Measurements from ENCODE around the gene VSX2.
A peak's percentile ranks its signal among the peaks of the same experiment; 100 is the strongest.

The VSX2 gene

DNA sequence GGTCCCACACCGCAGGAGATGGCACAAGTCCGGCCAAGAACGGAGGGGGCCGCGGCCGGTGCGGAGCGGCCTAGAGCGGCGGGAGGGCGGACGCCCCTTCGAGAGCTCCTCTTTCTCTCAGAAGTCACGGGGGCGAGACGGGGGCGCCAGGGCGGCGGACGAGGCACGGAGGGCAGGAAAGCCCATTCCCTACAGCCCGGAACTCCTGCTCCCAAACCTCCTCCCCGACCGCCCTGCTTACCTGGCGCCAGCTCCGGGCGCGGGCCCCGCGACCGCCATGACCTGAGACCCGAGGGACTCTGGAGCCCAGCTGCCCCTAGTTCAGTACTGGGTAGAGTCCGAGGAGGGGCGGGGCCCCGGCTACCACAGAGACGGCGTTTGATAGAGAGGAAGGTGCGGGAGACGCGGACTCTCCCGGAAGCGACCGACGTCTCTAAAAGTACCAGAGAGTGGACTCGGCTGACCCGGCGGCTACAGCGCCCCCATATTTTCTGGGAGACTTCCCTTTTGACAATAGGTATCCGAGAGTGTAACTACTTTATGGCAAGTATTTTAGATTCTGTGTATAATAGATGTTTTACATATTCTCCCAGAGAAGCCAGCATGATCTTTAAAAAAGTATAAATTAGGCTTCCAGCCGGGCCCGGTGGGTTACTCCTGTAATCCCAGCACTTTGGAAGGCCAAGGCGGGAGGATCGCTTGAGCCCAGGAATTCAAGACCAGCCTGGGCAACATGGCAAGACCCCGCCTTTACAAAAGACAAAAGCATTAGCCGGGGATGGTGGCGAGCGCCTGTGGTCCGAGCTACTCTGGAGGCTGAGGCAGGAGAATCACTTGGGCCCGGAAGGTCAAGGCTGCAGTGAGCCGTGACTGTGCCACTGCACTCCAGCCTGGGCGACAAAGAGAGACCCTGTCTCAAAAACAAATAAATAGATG, 63.7 kb downstream of the VSX2 start, which contains the start of gene ABCD4:
TSS of gene ABCD4 (minus strand) at position 301 of the 936 bp plus-strand sequence. CDS start at position 279, 22 bp downstream.
- peak; percentile 90 to 97 for DNase-seq

DNA sequence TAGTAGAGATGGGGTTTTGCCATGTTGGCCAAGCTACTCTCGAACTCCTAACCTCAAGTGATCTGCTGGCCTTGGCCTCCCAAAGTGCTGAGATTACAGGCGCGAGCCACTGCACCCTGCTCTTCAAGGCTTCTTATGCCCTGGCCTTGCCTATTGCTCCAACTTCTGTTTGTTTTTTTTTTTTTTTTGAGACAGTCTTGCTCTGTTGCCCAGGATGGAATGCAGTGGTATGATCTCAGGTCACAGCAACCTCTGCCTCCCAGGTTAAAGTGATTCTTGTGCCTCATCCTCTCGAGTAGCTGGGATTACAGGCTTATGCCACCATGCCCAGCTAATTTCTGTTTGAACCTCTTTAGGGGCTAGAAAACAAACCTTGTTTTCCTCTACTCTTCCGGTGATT, 69.4 kb downstream of the VSX2 start:
- no peak for DNase-seq

DNA sequence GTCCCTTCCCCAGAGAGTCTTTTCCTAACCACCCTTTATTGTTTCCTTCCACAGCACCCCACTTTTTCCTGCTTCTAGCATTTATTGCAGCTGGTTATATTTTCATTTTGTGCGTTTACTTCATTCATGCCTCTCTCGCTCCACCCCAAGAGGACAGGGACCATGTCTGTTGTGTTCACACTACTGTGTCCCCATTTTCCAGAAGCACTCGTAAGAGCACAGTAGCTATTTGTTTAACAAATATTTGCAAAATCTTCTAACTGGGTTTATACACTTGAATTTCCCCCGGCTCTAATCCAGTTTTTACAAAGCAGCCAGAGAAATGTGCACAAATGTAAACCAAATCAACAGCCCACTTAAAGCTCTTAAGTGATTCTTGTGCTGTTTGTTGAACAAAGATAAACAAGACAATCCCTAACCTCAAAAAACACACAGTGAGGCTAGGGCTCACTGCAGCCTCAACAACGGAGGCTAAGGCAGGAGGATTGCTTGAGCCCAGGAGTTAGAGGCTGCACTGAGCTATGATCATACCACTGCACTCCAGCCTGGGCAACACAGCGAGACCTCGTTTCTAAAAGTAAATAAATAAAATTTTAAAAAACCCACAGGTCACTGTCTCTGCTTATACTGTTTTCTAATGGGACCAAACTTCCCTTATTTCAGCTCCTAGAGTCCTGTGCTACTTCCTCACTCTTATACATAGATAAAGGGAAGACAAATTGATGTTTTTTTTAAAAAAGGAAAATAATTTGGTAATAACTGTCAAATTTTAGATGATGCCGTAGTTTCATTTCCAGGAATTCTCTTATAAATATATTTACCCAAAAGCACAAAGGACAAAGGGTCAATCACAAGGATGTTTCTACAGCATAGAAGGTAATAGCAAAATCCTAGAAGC, 70.1 kb downstream of the VSX2 start:
- DNase-seq, result no peak

DNA sequence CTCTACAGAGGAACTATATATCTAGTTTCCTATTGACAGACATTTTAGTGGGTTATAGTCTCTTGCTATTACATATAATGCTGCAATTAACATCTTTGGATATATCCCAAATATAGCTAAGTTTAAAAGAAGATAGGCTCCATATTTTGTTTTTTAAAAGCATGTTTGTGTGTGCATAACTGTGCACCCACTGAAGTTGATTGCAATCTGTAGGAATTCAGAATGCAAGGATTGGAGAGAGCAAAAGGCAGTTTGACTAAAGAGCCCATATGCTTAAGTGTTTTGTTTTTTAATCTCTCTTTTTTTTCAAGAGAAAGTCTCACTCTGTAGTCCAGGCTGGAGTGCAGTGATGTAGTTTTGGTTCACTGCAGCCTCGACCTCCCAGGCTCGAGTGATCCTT, 72.9 kb downstream of the VSX2 start:
- DNase-seq, result no peak

Measured in NCI-H526 (cell line).